Osteoblast (primary cell): ENCODE results near the gene MRGPRE. TPM values are rescaled to one million over a fixed set of nuclear protein-coding genes. Genes with fewer than 3 reads are reported as not detected.

ENCODE experiments used
- DNase-seq: peaks from one replicate; pipeline ENCODE4 v3.0.0; 2011; ENCODE audit warnings: low spot score, mixed read lengths; ENCODE audit not compliant: insufficient read length; ENCODE audit errors: missing footprints
- H2AFZ ChIP-seq: 2 replicates; pipeline ENCODE4 v1.6.0; 2011; ENCODE audit warnings: mild to moderate bottlenecking, low read length
- H3K27ac ChIP-seq: 2 replicates; pipeline ENCODE4 v1.5.1; 2011; ENCODE audit warnings: mild to moderate bottlenecking, low read depth, low read length, moderate library complexity
- H3K27me3 ChIP-seq: 2 replicates; pipeline ENCODE4 v1.6.0; 2012; ENCODE audit warnings: mild to moderate bottlenecking, control low read depth, inconsistent platforms, low read length, moderate library complexity; ENCODE audit not compliant: insufficient read depth
- H3K36me3 ChIP-seq: 2 replicates; pipeline ENCODE4 v1.5.1; 2011; ENCODE audit warnings: mild to moderate bottlenecking, low read length, control low read depth, moderate library complexity; ENCODE audit not compliant: insufficient read depth
- H3K4me1 ChIP-seq: 2 replicates; pipeline ENCODE4 v1.5.1; 2011; ENCODE audit warnings: mild to moderate bottlenecking, low read length, control low read depth, moderate library complexity; ENCODE audit not compliant: insufficient read depth
- H3K4me2 ChIP-seq: 2 replicates; pipeline ENCODE4 v1.6.0; 2011; ENCODE audit warnings: mild to moderate bottlenecking, low read length; ENCODE audit not compliant: insufficient read depth
- H3K4me3 ChIP-seq: fragments of 200-600 bp; sonication (generic); 3 replicates; pipeline ENCODE4 v1.5.1; 2012; ENCODE audit warnings: mild to moderate bottlenecking, low read length, inconsistent platforms; ENCODE audit not compliant: insufficient read depth
- H3K79me2 ChIP-seq: 2 replicates; pipeline ENCODE4 v1.6.0; 2012; ENCODE audit warnings: mild to moderate bottlenecking, low read length, control low read depth, inconsistent platforms; ENCODE audit not compliant: insufficient read depth
- H3K9me3 ChIP-seq: 2 replicates; pipeline ENCODE4 v1.5.1; 2011; ENCODE audit warnings: low read depth, low read length, control low read depth
- H4K20me1 ChIP-seq: 2 replicates; pipeline ENCODE4 v1.6.0; 2012; ENCODE audit warnings: mild to moderate bottlenecking, low read length, control low read depth; ENCODE audit not compliant: insufficient read depth
- CTCF ChIP-seq: IDR thresholded peaks from 2 replicates; pipeline ENCODE4 v1.5.1; 2011; ENCODE audit warnings: mild to moderate bottlenecking, low read depth, low read length, moderate library complexity; ENCODE audit errors: extremely low read depth
- total RNA-seq: library from RNA; depleted of rRNA; stranded (reverse); fragments of >200 nt; gene quantifications from 2 replicates; pipeline ENCODE4 v1.2.3, GENCODE V29; 2012

Gene MRGPRE
- total RNA-seq, 1 donor = under 0.01 TPM

GRCh38 chr11:3226846-3227567, 5.2 kb downstream of the MRGPRE start:
- peaks cover 29% of the 10 kb centered on the region for H3K27me3 ChIP-seq
- TF ChIP-seq CTCF = no peak

GRCh38 chr11:3225826-3226750, 6.1 kb downstream of the MRGPRE start:
- peaks cover 26% of the 10 kb centered on the region for H3K27me3 ChIP-seq
- no peak overlapping the region for H3K4me2 ChIP-seq
- no peaks in the 10 kb centered on the region for H3K79me2 ChIP-seq
- no peak overlapping the region for H2AFZ ChIP-seq
- no peak for TF ChIP-seq CTCF
- H3K4me3 ChIP-seq = no peak overlapping the region
- no peaks in the 10 kb centered on the region for H3K36me3 ChIP-seq
- no peak overlapping the region for H3K27ac ChIP-seq
- no peaks in the 10 kb centered on the region for H3K4me1 ChIP-seq
- H3K9me3 ChIP-seq = no peaks in the 10 kb centered on the region
- DNase-seq = peak; percentile 91
- H4K20me1 ChIP-seq = no peaks in the 10 kb centered on the region

More at GRCh38 chr11:3226846-3227567, 5.2 kb downstream of the MRGPRE start:
- Histone ChIP-seq H3K27ac (no peak overlapping the region), H3K36me3 (no peaks in the 10 kb centered on the region), H3K4me3 (no peak overlapping the region), H3K4me1 (no peaks in the 10 kb centered on the region), H4K20me1 (no peaks in the 10 kb centered on the region), H3K4me2 (no peak overlapping the region), H3K9me3 (no peaks in the 10 kb centered on the region), H2AFZ (no peak overlapping the region), H3K79me2 (no peaks in the 10 kb centered on the region)
- DNase-seq = peak; percentile 77

DNA sequence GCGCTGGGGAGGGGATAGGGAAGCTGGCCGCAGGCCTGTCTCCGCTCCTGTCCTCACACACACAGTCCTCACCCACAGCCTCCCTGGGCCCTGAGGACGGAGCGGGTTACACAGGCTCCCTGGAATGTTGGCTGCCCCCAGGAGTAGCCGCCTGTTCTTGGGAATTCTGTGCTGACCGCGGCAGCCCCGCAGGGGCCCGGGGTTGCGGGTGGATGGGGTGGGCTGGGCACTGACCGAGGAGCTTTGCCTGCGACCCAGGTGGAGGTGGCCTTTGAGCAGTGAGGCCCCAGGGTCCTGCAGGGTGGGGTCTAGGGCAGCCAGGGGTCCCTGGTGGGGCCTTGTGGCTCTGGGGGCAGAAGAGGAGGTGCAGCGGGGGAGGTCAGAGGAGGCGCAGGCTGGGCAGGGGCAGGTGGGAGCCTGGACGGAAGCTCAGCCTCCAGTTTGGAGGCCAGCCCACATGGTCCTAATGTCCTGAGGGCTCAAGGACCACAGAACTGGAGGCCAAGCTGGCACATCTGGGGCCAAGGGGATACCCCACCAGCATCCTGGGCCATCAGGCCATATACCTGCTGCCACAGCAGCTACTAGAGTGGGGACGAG, 7.0 kb downstream of the MRGPRE start:
- H3K4me2 ChIP-seq = no peak overlapping the region
- DNase-seq = peak; percentile 85
- H4K20me1 ChIP-seq = no peaks in the 10 kb centered on the region
- no peak overlapping the region for H3K4me3 ChIP-seq
- no peaks in the 10 kb centered on the region for H3K4me1 ChIP-seq
- H3K9me3 ChIP-seq = no peaks in the 10 kb centered on the region
- no peak overlapping the region for H3K27ac ChIP-seq
- peaks cover 29% of the 10 kb centered on the region for H3K27me3 ChIP-seq
- no peak for TF ChIP-seq CTCF
- H2AFZ ChIP-seq = no peak overlapping the region
- H3K36me3 ChIP-seq = no peaks in the 10 kb centered on the region
- no peaks in the 10 kb centered on the region for H3K79me2 ChIP-seq
